Measurements from ENCODE around the gene RGS6.
"Not testable (repeated sequence)": the region's sequence is repeated elsewhere in the genome, so short reads cannot be mapped to it uniquely, and the experiment has no call there.

The RGS6 gene

DNA sequence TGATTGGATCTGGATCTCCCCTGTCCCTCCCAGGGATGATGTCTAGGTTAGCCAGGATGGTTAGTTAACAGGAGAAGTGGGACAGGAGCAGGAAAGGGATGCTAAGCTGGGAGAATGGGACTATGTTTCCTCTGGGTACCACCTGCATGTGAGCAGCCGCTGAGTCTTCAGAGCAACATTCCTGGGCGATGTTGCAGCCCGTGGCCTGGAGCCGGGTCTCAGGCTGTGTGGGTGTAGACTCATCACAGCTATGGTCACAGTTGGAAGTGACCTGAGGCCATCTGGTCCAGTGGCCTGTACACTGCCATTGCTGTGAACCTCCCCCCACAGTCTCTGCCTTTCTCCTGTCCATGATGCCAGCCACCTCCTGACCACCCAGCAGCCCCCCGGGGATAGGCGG is 539.1 kb downstream of the RGS6 start:
- DNase-seq: no peak

DNA sequence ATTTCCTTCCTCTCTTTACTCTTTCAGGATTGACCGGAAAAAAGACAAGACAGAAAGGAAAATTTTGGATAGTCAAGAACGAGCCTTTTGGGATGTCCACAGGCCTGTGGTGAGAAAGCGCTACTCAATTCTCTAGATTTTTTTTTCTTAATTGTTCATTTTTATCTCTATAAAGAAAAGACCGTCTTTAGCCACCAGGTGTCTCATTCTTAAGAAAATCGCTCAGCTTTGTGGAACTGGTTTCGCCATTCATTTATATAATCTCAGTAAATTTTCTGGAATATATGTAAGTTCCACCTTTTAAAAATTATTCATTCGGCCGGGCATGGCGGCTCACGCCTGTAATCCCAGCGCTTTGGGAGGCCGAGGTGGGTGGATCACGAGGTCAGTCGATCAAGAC is 540.6 kb downstream of the RGS6 start:
- DNase-seq: no peak

DNA sequence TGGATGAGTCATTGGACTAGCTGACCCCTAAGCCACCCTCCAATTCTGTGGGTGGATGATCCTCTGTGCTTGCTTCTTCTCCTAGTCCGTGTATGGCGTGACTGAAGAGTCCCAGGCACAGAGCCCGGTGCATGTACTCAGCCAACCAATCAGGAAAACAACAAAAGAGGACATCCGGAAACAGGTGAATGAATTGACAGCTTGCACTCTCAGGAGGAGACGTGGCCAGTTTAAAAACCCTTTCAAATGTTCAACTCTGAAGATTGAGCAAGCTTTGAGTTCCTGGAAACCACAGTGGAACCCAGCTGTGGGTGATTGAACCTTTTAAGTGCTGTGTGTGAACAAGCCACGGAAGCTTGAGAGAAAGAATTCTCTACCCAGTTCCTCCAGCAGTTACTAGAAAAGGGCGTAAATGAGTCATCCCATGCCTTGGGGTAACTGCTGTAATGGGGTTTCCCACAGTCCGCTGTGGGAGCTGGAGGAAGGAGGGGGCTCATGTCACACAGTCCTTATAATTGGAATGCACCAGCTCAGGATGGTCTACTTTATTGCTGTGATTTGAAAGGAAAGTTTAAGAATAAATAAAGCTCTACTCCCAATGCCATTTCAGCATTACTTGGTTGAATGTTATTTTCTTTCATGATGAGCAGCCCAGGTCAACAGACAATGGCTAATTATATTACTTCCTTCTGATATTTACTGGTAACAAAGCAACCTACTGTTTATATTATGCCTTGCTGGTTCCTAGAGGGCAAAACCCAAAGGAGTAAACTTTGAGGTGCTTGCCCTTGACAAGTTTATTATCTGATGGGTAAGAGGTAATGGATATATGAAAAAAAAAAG is 544.6 kb downstream of the RGS6 start:
- peak; percentile 30 for DNase-seq

DNA sequence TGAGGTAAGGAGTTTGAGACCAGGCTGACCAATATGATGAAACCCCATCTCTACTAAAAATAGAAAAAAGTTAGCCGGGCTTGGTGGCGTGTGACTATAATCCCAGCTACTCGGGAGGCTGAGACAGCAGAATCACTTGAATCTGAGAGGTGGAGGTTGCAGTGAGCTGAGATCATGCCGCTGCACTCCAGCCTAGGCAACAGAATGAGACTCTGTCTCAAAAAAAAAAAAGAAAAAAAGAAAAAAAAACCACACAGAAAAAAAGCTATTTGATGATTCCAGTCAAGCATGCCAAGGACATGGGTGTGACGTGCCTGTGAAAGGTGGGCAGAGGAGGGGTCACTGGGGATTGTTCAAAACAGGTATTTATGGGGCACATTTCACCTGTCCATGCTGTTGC is 545.3 kb downstream of the RGS6 start:
- DNase-seq: not testable (repeated sequence)

DNA sequence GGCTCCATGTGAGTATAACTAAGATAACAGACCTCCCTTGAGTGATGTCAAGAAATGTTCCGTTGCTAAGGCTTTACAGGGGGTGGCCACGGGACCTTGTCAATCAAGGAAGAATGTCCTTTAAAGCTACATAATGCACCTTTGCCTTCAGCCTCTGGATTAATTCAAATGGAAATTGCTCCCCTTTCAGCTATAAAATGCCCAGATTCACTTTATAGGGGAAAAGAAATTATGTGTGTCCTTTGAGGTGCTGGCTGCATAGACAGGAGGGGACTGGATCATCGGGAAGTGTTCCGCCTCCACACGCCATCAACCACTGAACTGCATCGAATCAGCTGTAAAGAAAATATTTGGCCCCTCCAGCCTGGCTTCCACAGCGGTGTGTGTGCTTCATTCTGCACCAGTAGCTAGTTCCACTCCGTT is 546.3 kb downstream of the RGS6 start:
- no peak for DNase-seq

DNA sequence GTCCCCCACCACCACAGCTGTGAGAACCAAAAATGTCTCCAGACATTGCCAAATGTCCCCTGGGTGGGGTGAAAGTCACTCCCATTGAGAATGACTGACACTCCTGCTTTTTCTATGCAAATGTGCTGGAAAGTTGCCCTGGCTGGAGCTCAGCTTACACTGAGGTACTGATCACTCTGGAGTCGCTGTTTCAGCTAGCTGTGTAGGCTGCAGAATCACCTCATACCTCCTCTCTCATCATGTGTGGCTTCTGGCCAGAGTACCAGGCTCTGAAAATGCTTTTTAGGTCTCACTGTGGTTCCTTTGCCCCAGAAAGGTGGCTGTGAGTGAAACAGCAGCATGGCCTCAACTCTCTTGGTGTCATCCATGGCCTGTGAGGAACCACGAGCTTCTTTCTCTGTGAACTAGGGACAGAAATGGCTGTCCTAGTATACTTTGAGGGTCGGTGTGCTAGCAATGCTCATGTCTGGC is 547.3 kb downstream of the RGS6 start:
- DNase-seq: no peak

DNA sequence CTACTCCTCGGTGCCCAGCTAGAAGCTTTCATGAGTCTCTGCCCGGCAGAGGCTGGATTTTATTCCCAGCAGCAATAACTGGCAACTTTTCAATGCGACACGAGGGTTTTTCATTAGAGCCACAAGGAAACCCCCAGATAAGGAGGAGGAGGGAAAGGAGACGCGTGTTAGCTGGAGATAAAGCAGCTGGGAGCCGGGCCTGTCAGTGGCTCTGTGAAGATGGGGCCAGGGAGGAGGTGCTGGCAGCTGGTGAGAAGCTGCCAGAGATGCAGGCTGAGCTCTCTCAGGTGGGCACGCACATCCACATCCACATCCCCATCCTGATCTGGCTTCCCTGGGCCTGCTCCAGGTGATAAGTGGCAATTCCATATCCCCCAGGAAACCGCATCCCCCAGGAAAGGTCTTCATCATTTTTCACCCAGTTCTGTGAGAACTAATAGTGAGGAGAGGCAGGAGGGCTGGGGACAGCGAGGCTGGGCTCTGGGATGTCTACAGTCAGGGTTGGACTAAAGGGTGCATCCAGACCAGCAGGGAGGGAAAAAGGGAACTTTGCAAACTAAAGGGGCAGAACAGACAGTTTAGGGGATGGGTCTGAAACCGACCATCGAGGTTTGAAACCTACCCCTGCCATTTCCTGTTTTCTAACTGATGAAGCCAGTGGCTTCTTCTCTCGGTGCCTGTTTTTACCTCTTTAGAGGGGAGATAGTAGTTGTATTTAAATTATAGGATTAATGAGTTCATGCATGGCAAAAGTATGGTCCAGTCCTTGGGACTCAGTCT is 548.4 kb downstream of the RGS6 start:
- DNase-seq: no peak

DNA sequence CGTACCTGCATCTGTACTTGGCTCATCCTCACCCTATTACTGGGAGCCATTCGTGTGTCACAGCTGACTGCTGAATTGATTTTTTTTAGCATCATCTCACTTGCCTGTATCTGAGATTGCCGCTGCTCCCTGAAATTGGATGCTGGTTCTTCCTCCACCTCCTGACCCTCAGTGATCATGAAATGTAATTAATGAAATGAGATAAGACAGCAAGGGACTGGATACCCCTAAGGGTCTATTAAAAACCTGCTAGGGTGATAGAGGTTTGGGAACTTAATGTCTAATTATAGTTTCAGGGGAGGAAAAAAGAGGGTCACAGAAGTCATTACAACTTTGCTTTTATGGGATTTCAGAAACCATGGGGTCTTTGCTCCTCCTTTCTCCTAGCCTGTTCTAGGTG is 551.1 kb downstream of the RGS6 start:
- no peak for DNase-seq

DNA sequence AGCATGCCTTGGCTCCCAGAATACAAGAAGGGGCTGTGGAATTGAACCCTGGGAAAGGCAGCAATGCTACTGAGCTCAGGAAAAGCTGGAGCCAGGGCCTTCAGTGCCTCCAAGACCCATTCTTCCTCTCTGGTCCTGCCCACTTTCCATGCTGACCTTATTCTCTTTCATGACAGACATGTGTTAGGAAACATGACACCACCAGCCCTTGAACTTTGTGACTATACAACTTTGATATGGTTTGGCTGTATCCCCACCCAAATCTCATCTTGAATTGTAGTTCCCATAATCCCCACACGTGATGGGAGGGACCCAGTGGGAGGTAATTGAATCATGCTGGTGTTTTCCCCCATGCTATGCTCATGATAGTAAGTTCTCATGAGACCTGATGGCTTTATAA is 553.5 kb downstream of the RGS6 start:
- no peak for DNase-seq

DNA sequence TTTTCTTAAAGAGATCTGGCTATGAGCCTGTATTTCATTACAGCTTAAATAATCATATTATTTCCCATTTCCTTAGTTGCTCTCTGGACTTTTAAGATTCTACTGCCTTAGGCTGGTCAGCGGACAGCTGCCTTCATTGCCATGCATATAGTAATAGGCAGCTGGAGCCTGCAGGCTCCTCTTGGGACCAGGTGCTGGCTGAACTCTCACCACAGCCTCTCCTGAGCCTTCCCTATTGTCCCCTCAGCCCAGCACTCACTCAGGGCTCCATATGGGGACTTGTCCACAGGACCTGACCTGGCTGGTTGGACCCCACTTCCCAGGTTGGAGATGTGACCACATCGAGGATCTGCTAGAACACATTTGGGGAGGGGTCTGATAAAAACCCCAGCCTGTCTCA is 556.3 kb downstream of the RGS6 start:
- no peak for DNase-seq

DNA sequence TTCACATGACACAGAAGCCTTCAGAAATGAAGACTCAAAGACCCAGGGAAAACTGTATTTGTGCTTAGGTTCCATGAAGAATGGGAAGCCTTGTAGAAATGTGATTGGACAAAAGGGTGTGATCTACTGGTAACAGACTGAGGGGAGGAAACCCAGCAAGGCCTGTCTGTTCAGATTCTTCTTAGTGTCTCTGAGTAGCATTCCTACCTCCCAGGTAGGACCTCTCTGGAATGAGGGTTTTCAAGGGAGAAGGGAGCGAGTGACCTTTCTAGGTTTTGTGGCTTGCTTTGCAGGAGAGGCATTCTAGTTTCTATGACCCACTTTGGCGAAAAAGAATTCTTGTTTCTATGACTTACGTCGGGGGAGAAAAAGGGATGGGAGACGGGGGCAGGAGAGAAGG is 560.0 kb downstream of the RGS6 start:
- no peak for DNase-seq

DNA sequence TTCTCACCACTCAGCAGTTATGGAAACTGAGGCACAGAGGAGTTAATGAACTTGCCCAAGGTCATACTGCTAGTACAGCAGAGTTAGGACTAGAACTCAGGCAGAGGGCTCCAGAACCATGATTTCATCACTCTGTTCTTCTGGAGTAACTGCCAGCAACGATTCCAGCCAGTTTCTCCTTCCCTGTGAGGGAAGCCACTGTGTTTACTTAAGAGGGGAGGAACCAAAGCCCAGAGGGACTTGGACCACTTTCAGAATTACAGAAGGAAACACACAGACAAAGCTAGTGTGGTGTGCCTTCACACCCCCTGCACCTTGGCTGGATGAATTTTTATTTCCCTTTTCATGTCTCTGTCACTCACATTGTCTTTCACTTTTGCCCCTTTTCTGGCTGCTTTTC is 563.4 kb downstream of the RGS6 start:
- no peak for DNase-seq

DNA sequence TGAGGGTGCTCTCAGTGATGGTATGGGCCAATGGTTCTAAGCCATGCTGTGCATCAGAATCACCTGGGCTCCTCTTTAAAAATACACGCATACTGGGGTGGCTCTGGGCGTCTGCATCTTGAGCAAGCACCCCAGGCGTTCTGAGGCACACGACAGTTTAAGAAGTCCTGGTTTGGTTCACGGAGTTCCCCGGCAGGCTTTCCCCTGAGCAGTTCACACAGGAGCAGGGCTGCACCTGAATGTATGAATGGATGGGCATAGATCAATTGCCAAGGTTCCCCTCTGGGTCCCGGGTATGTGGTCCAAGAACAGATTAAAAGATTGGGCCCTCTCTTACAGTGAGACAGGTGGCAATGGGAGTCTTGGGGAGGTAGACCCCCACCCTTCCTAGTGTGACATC is 566.4 kb downstream of the RGS6 start:
- DNase-seq: no peak

DNA sequence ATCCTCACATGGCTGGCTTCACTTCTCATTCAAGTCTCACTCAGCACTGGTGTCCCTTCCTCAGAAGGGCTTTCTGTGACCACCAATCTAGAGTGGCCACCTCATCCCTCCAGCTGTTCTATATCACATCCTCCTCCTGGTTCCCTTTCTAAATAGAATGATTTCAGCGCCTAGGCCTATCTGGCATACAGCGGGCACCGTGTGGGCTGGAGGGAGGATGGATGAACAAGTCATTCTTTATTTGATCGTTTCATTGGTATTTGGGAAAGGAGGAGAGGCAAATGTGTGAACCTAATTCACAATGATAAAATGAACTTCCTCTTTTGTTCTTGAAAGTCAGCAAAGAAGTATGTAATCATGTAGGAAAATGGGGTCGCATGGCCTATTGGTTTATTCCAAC is 567.5 kb downstream of the RGS6 start:
- DNase-seq: no peak

DNA sequence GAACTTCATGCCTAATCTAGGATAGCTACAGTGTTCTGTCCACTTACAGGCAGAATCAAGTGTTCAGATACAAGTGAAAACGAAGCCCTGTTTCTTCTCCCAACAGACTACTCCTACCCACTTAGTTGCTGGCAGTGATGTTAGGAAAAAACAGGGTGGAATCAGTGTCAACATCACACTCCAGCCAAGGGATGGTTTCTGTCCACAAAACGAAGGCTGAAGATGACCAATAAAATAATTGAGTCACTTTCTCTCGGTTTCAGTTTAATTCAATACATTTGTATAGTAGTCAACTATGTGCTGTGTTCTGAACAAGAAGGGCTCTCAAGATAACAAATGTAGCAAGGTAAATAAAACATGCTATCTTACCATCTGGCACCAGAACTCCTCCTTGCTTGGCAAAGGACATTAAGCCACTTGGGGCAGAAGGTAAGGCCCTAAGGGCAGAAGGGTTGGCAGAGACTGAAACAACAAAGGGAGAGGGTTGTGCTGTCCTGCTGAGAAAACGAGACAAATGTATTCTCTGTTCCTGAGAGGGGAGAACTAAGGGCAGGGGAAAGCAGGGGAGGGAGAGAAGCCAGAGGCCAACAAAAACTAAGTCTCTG is 568.1 kb downstream of the RGS6 start:
- DNase-seq: no peak

DNA sequence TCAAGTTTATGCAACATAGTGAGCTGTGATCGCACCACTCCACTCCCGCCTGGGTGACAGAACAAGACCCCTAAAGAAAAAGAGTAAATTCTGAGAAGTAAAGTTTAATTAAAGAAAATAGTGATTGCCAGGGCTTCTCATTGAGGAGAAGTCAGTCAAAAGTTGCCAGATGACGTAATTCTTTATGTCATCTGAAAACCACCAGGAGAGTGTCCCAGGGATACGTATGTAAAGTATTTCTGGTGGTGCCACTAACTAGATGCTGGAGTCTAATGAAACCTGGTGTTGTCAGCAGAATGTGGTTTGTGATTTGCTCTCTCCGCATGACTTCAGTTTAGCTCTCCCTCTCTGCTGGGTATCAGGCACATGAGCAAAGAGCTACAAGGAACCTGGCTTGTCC is 569.2 kb downstream of the RGS6 start:
- no peak for DNase-seq

DNA sequence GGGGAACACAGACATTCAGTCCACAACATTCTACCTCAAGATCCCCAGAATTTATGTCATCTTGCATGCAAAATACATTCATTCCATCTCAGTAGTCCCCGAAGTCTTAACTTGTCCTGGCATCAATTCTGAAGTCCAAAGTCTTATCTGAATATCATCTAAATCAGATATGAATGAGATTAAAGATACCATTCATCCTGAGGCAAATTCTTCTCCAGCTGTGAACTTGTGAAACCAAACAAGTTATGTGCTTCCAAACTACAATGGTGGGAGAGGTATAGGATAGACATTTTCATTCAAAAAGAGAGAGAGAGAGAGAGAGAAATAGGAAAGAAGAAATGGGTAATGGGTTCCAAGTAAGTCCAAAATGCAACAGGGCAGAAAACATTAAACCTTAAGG is 571.0 kb downstream of the RGS6 start:
- no peak for DNase-seq

DNA sequence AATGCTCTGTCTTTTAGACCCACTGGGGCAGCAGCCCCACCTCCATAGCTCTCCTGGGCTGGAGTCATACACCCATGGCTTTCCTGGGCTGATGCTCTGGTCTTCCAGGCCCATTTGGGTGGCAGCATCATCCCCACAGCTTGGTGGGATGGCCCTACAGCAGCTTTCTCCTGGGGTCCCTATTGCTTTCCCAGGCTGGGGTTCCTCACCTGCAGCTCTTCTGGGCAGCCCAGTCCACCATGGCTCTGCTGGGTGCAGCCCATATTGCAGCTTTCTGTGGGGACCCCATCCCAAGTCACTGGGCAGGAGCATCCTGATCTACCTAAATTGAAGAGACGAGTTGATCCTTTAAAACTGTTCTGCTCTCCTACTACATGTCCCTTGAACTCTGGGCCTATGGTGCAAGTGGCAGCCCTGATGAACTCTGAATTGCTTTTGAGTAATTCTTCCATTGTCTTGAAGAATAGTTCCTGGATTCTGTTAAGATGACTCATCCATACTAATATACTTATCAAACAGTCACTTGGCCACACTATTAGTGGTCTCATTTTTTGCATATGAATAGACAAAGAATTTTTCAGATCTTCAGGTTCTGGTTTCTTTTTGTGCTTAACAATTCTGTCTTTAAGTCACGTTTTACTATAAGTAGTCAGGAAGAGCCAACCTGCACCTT is 571.6 kb downstream of the RGS6 start:
- DNase-seq: no peak

DNA sequence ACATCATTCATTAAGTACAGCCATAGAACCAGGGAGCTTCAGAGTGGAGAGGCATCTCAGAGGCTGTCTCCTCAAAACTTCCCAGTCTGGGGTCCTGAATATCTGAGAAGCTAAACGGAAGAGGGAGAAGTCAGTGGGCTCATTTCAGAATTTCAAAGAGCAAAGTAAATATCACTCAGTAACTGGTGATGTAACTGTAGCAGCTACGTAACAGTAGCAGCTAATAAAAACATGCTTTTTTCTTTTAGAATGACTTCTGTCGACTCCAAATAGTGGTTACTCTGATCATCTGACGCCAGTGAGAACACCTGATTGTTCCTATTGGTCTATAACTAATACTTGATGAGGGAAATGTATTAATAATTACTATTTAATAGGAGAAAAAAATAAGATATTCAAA is 578.3 kb downstream of the RGS6 start:
- no peak for DNase-seq

DNA sequence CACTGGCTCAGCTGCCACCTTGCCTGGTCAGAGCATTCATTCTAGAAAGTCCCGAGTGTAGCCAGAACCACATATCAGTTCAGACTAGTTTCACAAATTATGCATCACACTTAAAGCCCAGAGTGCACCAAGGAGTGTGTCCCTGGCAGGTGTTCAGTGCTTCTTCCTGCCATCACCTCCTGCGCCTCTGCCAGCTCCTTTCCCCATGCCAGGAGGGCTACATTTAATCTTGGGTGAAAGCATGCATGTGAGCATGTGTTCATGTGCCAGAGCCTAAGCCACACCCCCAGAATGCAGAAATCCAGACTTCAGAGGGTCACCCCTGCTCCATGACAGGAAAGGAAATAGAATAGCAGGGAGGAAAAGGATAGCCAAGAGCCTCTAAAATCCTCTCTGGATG is 580.1 kb downstream of the RGS6 start:
- DNase-seq: no peak

DNA sequence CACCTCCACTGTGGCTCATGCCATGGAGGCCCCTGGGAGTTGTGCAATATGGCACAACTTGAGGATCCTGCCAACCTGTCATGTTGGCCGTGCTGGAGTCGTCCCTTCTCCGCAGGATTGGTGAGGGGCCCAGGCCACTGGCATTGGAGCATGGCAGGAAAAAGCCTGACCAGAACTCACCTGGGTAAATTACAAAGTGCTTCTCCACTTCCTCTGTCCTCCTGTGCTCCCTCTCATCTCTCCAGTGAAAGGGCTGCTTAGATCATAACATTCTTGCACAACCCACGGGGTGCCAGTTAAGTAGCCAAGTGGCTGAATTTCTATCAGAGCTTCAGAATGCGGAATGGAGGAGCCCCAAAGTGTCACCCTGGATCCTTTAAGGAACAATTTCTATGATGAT is 580.7 kb downstream of the RGS6 start:
- DNase-seq: no peak

DNA sequence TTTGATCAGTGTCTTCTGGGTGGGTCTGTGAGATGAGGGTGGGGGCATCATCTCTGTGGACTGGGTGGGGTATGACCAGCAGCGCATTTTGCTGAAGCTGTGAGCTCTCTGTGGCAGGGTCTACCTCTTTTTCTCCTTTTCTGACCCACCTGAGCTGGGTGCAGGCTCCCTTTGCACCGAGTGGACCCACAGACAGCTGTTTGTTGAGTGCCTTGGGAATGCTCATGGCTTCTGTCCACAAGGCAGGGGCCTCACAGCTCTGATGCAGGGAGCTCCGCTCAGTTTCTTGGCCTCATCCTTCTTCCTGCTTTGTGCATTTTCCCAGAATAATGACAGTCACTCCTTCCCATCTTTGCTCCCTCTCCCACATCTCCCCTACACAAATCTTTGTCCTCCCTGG is 581.1 kb downstream of the RGS6 start:
- DNase-seq: no peak

DNA sequence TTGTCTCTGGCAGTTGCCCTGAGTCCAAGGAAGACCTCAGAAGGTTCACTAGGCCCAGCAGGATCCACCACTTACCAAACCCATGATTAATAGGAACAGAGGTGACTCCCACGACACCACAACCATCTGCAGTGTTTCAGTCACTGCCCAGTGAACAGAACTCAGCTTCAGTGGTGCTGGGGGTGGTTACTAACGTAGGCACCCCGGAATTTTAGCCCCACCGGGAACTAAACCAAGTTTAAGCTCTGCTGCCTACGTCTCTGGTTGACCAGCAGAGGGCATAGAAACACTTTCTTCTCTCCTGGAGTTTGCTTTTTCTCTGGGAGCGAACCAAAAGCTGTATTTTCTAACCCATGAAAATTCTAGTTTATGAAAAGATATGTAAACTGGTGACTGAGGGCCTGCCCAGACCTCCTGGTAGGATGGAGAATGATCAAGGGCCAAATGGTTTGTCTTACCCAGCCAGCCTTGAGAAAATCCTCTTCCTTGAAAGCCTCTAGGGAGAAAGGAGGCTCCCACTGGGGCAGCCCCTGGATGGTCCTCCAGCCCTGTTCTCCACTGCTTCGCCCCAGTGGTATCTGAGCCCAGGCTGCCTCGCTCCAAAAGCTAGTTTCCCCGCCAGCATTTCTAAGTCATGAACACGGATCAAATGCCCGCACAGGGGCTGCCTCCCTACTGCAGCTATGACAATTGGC is 581.9 kb downstream of the RGS6 start:
- no peak for DNase-seq

Measured in activated T-cell treated with anti-CD3 and anti-CD28 coated beads, Interleukin-2, amount 50 U/mL, for 1 hour (primary cell).